A673 (cell line): ENCODE results near the gene SERPINA5. TPM values are rescaled to one million over a fixed set of nuclear protein-coding genes. Genes with fewer than 3 reads are reported as not detected.

Source experiments
- BruUV-seq: library from RNA; stranded (reverse); fragments of 400-500 nt; replicated peaks from 2 replicates; lab custom pipeline; 2021; lab: Mats Ljungman, UMichigan
- CTCF ChIA-PET: fragments of 300-600 bp; sonication (Branson Sonifier 250); formaldehyde crosslinking; loops from one replicate; lab custom pipeline; 2022; ENCODE audit warnings: antibody characterized with exemption; lab: Charles Lee
- POLR2A ChIA-PET: fragments of 300-600 bp; sonication (Branson Sonifier 250); formaldehyde crosslinking; loops from one replicate; lab custom pipeline; 2022; ENCODE audit warnings: antibody characterized with exemption; ENCODE audit not compliant: low non-redundant PET; lab: Charles Lee
- DNase-seq: peaks from one replicate; pipeline ENCODE4 v3.0.0-alpha.2; 2015; ENCODE audit warnings: low spot score
- H3K27ac ChIP-seq: fragments of 200-600 bp; sonication (generic); 2 replicates; pipeline ENCODE4 v1.5.1; 2016; ENCODE audit warnings: mixed run types, low read depth, mild to moderate bottlenecking, mixed read lengths, antibody characterized with exemption, low read length; ENCODE audit not compliant: poor library complexity, severe bottlenecking
- H3K27me3 ChIP-seq: fragments of 200-600 bp; sonication (generic); replicated peaks from 2 replicates; pipeline ENCODE4 v1.6.1; 2017; ENCODE audit warnings: mixed run types, low read depth, mild to moderate bottlenecking, mixed read lengths, antibody characterized with exemption, low read length; ENCODE audit not compliant: insufficient read depth, poor library complexity
- H3K36me3 ChIP-seq: fragments of 200-600 bp; sonication (generic); 2 replicates; pipeline ENCODE4 v1.6.1; 2016; ENCODE audit warnings: mixed run types, mild to moderate bottlenecking, mixed read lengths, antibody characterized with exemption, low read length; ENCODE audit not compliant: insufficient read depth, poor library complexity, severe bottlenecking
- H3K4me1 ChIP-seq: fragments of 200-600 bp; sonication (generic); 2 replicates; pipeline ENCODE4 v1.6.1; 2017; ENCODE audit warnings: mixed run types, mild to moderate bottlenecking, mixed read lengths, antibody characterized with exemption, low read length; ENCODE audit not compliant: insufficient read depth, poor library complexity, severe bottlenecking
- H3K4me3 ChIP-seq: fragments of 200-600 bp; sonication (generic); 2 replicates; pipeline ENCODE4 v1.5.1; 2016; ENCODE audit warnings: low read depth, mixed run types, mild to moderate bottlenecking, mixed read lengths, low read length; ENCODE audit not compliant: poor library complexity, severe bottlenecking
- H3K9me3 ChIP-seq: fragments of 200-600 bp; sonication (generic); 2 replicates; pipeline ENCODE4 v1.6.1; 2016; ENCODE audit warnings: mixed run types, low read depth, mild to moderate bottlenecking, mixed read lengths, antibody characterized with exemption, low read length; ENCODE audit not compliant: poor library complexity, severe bottlenecking
- CTCF ChIP-seq: fragments of 300-800, 200-600 bp; sonication (generic); conservative IDR thresholded peaks from 2 replicates; pipeline ENCODE4 v1.5.1; 2017; ENCODE audit warnings: low read depth, mild to moderate bottlenecking, antibody characterized with exemption, low read length, moderate library complexity, mixed read lengths
- EZH2 ChIP-seq: fragments of 200-600 bp; sonication (generic); IDR thresholded peaks from 2 replicates; pipeline ENCODE4 v1.6.1; 2017; ENCODE audit warnings: borderline replicate concordance, low read depth, mild to moderate bottlenecking, mixed read lengths, antibody characterized with exemption, low read length; ENCODE audit not compliant: poor library complexity, severe bottlenecking
- intact Hi-C: fragments of 100-400 bp; cut with micrococcal nuclease; formaldehyde crosslinking; loops from one replicate; pipeline ENCODE4 v1.10.0; 2022; ENCODE audit not compliant: unreplicated experiment
- total RNA-seq: library from RNA; stranded (reverse); gene quantifications from 2 replicates; pipeline ENCODE4 v1.2.3, GENCODE V29; 2021

The SERPINA5 gene
- total RNA-seq, 1 experiment from 2014 or later = not detected

DNA sequence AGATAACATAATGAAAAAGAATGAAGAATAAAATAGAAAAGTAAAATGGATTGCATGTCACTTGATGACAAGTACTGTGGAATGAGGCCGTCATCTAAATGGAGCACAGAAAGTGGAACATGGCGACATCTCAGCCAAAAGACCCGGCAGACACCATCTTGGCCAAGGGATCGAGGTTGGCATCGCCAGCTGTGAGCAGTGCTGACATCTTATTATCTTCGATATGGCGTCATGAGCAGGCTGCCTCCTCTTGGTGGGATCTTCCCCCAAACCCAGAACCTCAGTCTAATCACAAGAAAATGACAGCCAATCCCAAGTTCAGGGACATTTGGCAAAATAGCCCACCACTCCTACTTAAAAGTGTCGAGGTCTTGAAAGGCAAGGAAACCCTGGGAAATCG, 15.1 kb downstream of the SERPINA5 start:
- no peak for DNase-seq
- ChIA-PET POLR2A (no interaction called here), CTCF (no interaction called here)
- Histone ChIP-seq H3K27ac (no peak overlapping the region), H3K4me1 (peaks cover 19% of the 10 kb centered on the region), H3K27me3 (no peaks in the 10 kb centered on the region), H3K36me3 (no peaks in the 10 kb centered on the region), H3K4me3 (no peak overlapping the region), H3K9me3 (no peaks in the 10 kb centered on the region)
- BruUV-seq = no TSS peak
- intact Hi-C loops = no loop called here
- TF ChIP-seq CTCF (no peak), EZH2 (no peak)

DNA sequence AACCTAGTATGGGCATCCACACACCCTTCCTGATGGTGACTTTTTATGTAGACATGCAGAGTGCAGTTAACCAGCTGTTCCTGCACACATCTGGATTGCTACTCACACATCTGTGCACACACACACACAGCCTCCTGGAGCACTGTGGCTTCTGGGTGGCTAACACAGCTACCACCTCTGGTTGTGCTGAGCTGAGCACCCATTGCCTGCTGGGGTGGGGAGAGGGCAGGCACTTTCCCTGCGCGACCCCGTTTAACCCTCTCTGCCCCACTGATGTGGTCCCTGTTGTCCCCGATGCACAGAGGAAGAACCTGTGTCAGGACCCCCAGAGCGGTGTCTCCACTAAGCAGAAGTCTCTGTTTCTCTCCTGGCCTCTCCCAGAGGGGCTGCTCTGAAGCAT, 16.6 kb downstream of the SERPINA5 start:
- intact Hi-C loops = no loop called here
- Histone ChIP-seq H3K4me3 (no peak overlapping the region), H3K36me3 (no peaks in the 10 kb centered on the region), H3K27me3 (no peaks in the 10 kb centered on the region), H3K9me3 (no peaks in the 10 kb centered on the region), H3K27ac (no peak overlapping the region), H3K4me1 (peaks cover 26% of the 10 kb centered on the region)
- ChIA-PET CTCF (no interaction called here), POLR2A (no interaction called here)
- no peak for DNase-seq
- BruUV-seq = no TSS peak
- no peak for TF ChIP-seq EZH2
- TF ChIP-seq CTCF = no peak

DNA sequence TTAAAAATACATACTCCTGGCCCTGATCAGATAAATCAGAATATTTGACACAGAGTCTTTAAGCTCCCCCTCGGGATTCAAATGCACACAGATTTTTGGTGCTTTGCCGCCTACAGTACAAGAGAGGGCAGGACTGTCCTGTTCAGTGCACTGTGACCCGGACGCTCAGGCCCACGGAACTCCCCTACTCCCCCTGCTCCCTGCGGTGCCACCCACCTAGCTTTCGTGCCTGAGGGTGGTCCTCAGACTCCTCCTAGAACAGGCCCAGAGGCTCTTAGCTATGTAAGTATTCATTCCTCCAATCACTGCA, 17.2 kb downstream of the SERPINA5 start:
- CTCF ChIA-PET = interaction anchor here (0.6 kb wide), 2 partner anchors 693 to 1064 kb away, joined by 4 to 14 read pairs; no protein-coding TSS in a partner anchor
- DNase-seq = no peak
- intact Hi-C loops = no loop called here
- no peak for TF ChIP-seq EZH2
- no peak for TF ChIP-seq CTCF
- Histone ChIP-seq H3K27ac (no peak overlapping the region), H3K36me3 (no peaks in the 10 kb centered on the region), H3K4me1 (peaks cover 26% of the 10 kb centered on the region), H3K9me3 (no peaks in the 10 kb centered on the region), H3K4me3 (no peak overlapping the region), H3K27me3 (no peaks in the 10 kb centered on the region)
- POLR2A ChIA-PET = no interaction called here
- no TSS peak for BruUV-seq
